ENCODE measurements around the gene AXL. TPM values are rescaled to one million over a fixed set of nuclear protein-coding genes. Genes with fewer than 3 reads are reported as not detected.

The AXL gene
- total and polyA plus RNA-seq, 2 of the 13 experiments (the other 11 are each of a cell fraction or from before 2014, with no cell fraction given): 0.71 to 5.9 TPM

DNA sequence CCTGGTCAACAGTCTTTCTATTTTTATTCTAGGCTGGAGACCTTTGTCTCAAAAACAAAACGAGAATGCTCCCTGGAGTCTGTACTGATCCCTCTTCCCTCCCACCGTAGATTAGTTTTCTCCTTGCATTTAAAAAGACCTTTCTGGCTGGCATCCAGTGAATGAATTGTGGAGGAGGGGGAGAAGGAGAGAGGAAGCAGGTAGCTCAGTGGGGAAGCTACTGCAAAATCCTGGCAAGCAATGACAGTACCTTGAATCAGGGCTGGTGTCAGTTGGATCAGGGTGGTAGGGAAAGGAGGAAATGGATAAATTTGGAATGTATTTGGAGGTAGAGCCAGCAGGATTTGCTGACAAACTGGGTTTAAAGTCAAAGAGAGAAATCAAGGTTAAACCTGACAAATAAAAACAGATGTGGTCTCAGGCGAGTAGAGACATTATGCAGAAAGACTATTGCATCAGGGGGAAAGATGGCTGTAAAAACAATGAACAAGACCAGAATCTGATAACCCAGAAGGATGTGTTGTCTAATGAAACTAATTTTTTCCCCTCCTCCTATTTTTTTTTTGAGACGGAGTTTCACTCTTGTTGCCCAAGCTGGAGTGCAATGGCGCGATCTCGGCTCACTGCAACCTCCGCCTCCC lies 29.5 kb upstream of the AXL start:
- FAIRE-seq (no peak), ATAC-seq (no peak), DNase-seq (ENCODE audit: low spot score) (no peak)
- Histone ChIP-seq H3K79me2 (ENCODE audit: insufficient read depth, low read length) (no peaks in the 10 kb centered on the region), H3K4me1 (ENCODE audit: insufficient read depth, low read length) (peaks cover 52% of the 10 kb centered on the region), H3K36me3 (replicated peaks in 1 of 2; ENCODE audit: control insufficient read depth in 1 of 2, insufficient read depth in 2 of 2, low read length in 2 of 2) (no peaks in the 10 kb centered on the region), H3K9me3 (ENCODE audit: low read length) (no peaks in the 10 kb centered on the region), H4K20me1 (ENCODE audit: insufficient read depth, low read length) (no peaks in the 10 kb centered on the region), H3K4me3 (replicated peaks in 1 of 3; ENCODE audit: insufficient read depth in 1 of 3, low read depth in 2 of 3, low read length in 3 of 3) (no peak overlapping the region), H2AFZ (ENCODE audit: low read length) (no peak overlapping the region), H3K27ac (ENCODE audit: extremely low read length, insufficient read depth, low read length) (no peak overlapping the region), H3K9ac (ENCODE audit: insufficient read depth, low read depth, low read length) (no peak overlapping the region), H3K27me3 (ENCODE audit: control insufficient read depth in 1 of 2, insufficient read depth in 2 of 2, low read length in 2 of 2) (peaks cover 0 to 24% of the 10 kb centered on the region in 2 experiments; a peak in 2 of 5 replicates), H3K4me2 (ENCODE audit: low read depth, low read length) (no peak overlapping the region)
- TF ChIP-seq PCBP1 (IDR thresholded peaks at IDR 0.05; ENCODE audit: borderline replicate concordance, low read depth, low read length): no peak
- TF ChIP-seq KMT2B (CRISPR knock-in tag; IDR thresholded peaks at IDR 0.05): no peak
- TF ChIP-seq NFATC3 (CRISPR knock-in tag; IDR thresholded peaks at IDR 0.05): no peak
- TF ChIP-seq, protein P1, sequence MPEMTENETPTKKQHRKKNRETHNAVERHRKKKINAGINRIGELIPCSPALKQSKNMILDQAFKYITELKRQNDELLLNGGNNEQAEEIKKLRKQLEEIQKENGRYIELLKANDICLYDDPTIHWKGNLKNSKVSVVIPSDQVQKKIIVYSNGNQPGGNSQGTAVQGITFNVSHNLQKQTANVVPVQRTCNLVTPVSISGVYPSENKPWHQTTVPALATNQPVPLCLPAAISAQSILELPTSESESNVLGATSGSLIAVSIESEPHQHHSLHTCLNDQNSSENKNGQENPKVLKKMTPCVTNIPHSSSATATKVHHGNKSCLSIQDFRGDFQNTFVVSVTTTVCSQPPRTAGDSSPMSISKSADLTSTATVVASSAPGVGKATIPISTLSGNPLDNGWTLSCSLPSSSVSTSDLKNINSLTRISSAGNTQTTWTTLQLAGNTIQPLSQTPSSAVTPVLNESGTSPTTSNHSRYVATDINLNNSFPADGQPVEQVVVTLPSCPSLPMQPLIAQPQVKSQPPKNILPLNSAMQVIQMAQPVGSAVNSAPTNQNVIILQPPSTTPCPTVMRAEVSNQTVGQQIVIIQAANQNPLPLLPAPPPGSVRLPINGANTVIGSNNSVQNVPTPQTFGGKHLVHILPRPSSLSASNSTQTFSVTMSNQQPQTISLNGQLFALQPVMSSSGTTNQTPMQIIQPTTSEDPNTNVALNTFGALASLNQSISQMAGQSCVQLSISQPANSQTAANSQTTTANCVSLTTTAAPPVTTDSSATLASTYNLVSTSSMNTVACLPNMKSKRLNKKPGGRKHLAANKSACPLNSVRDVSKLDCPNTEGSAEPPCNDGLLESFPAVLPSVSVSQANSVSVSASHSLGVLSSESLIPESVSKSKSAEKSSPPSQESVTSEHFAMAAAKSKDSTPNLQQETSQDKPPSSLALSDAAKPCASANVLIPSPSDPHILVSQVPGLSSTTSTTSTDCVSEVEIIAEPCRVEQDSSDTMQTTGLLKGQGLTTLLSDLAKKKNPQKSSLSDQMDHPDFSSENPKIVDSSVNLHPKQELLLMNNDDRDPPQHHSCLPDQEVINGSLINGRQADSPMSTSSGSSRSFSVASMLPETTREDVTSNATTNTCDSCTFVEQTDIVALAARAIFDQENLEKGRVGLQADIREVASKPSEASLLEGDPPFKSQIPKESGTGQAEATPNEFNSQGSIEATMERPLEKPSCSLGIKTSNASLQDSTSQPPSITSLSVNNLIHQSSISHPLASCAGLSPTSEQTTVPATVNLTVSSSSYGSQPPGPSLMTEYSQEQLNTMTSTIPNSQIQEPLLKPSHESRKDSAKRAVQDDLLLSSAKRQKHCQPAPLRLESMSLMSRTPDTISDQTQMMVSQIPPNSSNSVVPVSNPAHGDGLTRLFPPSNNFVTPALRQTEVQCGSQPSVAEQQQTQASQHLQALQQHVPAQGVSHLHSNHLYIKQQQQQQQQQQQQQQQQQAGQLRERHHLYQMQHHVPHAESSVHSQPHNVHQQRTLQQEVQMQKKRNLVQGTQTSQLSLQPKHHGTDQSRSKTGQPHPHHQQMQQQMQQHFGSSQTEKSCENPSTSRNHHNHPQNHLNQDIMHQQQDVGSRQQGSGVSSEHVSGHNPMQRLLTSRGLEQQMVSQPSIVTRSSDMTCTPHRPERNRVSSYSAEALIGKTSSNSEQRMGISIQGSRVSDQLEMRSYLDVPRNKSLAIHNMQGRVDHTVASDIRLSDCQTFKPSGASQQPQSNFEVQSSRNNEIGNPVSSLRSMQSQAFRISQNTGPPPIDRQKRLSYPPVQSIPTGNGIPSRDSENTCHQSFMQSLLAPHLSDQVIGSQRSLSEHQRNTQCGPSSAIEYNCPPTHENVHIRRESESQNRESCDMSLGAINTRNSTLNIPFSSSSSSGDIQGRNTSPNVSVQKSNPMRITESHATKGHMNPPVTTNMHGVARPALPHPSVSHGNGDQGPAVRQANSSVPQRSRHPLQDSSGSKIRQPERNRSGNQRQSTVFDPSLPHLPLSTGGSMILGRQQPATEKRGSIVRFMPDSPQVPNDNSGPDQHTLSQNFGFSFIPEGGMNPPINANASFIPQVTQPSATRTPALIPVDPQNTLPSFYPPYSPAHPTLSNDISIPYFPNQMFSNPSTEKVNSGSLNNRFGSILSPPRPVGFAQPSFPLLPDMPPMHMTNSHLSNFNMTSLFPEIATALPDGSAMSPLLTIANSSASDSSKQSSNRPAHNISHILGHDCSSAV (CRISPR knock-in tag; IDR thresholded peaks at IDR 0.05; ENCODE audit: borderline replicate concordance): no peak
- no peak for TF ChIP-seq SMAD9 (CRISPR knock-in tag; IDR thresholded peaks at IDR 0.05)
- TF ChIP-seq, protein P2, sequence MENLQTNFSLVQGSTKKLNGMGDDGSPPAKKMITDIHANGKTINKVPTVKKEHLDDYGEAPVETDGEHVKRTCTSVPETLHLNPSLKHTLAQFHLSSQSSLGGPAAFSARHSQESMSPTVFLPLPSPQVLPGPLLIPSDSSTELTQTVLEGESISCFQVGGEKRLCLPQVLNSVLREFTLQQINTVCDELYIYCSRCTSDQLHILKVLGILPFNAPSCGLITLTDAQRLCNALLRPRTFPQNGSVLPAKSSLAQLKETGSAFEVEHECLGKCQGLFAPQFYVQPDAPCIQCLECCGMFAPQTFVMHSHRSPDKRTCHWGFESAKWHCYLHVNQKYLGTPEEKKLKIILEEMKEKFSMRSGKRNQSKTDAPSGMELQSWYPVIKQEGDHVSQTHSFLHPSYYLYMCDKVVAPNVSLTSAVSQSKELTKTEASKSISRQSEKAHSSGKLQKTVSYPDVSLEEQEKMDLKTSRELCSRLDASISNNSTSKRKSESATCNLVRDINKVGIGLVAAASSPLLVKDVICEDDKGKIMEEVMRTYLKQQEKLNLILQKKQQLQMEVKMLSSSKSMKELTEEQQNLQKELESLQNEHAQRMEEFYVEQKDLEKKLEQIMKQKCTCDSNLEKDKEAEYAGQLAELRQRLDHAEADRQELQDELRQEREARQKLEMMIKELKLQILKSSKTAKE (CRISPR knock-in tag; IDR thresholded peaks at IDR 0.05; ENCODE audit: borderline replicate concordance): no peak
- TF ChIP-seq ZNF33B (CRISPR knock-in tag; IDR thresholded peaks at IDR 0.05): no peak
- TF ChIP-seq ZNF251 (CRISPR knock-in tag; IDR thresholded peaks at IDR 0.05): no peak
- no TSS peak for BruUV-seq (replicated peaks)
- CTCF ChIA-PET (ENCODE audit: low intra/inter-chr PET ratio, low total read pairs): no interaction called here
- intact Hi-C loops (cut with micrococcal nuclease; ENCODE audit: unreplicated experiment) (no loop called here), in situ Hi-C loops (cut with HindIII; ENCODE audit: extremely low pct_ligation_motif_present, low pct_unique_long_range_greater_than_20kb) (no loop called here)
- 45% methylated on average over 8 of the region's 8 CpGs for WGBS (ENCODE audit: low lambda C conversion rate)
- POLR2A ChIA-PET: no interaction called here

All from HepG2 (cell line).